Chondrocyte (in vitro differentiated cells): ENCODE measurements around the gene ZC3H12C. TPM values are rescaled to one million over a fixed set of nuclear protein-coding genes. Genes with fewer than 3 reads are reported as not detected.

Experiments
- DNase-seq: peaks from one replicate; pipeline ENCODE4 v3.0.0; 2021; ENCODE audit warnings: mixed read lengths, low spot score
- H3K27ac Mint-ChIP-seq: one replicate; pipeline ENCODE4 v1.8.0; 2021; ENCODE audit warnings: mild to moderate bottlenecking, moderate library complexity, mixed read lengths; ENCODE audit not compliant: unreplicated experiment
- H3K27me3 Mint-ChIP-seq: 2 replicates; pipeline ENCODE4 v1.8.0; 2021; ENCODE audit warnings: low read depth, mixed read lengths
- H3K36me3 Mint-ChIP-seq: 2 replicates; pipeline ENCODE4 v1.8.0; 2021; ENCODE audit warnings: low read depth, mixed read lengths
- H3K4me1 Mint-ChIP-seq: 2 replicates; pipeline ENCODE4 v1.8.0; 2021; ENCODE audit warnings: low read depth, mild to moderate bottlenecking, mixed read lengths
- H3K4me3 Mint-ChIP-seq: one replicate; pipeline ENCODE4 v1.8.0; 2021; ENCODE audit warnings: mild to moderate bottlenecking, moderate library complexity, mixed read lengths; ENCODE audit not compliant: unreplicated experiment
- H3K9me3 Mint-ChIP-seq: 2 replicates; pipeline ENCODE4 v1.8.0; 2021; ENCODE audit warnings: low read depth, mixed read lengths
- total RNA-seq: library from RNA; stranded (reverse); gene quantifications from 3 replicates; pipeline ENCODE4 v1.2.1, GENCODE V29; 2021
- TF ChIP-seq, protein P1 (sequence below): fragments of 200-600 bp; sonication (generic); IDR thresholded peaks from 2 replicates; pipeline ENCODE4 v1.5.0; 2021; ENCODE audit warnings: antibody characterized with exemption, mild to moderate bottlenecking, moderate library complexity

Gene ZC3H12C
- total RNA-seq, 1 donor from 2014 or later = 10.1 TPM

DNA sequence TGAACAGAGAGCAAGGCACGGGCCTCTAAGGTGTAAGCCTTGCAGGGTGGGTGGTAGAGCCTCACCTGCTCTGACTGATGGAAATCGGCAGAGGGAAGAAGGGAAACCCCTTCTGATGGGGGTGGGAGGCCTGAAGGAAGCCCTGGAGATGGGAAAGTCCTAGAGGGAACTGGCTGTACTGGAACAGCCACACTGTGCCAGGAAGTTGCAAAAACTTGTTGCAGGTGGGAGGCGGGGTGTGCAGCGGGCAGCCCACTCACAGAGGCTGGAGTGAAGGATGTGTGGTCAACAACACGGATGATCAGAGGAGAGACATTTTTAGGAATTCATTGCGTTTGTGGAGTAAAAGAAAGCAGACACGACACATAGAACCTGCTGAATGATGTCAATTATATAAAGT, 91.3 kb downstream of the ZC3H12C start:
- no peaks in the 10 kb centered on the region for H3K9me3 Mint-ChIP-seq
- peaks cover 20% of the 10 kb centered on the region for H3K4me1 Mint-ChIP-seq
- H3K27ac Mint-ChIP-seq = no peak overlapping the region
- no peaks in the 10 kb centered on the region for H3K27me3 Mint-ChIP-seq
- no peaks in the 10 kb centered on the region for H3K36me3 Mint-ChIP-seq
- H3K4me3 Mint-ChIP-seq = no peak overlapping the region
- TF ChIP-seq, protein P1, sequence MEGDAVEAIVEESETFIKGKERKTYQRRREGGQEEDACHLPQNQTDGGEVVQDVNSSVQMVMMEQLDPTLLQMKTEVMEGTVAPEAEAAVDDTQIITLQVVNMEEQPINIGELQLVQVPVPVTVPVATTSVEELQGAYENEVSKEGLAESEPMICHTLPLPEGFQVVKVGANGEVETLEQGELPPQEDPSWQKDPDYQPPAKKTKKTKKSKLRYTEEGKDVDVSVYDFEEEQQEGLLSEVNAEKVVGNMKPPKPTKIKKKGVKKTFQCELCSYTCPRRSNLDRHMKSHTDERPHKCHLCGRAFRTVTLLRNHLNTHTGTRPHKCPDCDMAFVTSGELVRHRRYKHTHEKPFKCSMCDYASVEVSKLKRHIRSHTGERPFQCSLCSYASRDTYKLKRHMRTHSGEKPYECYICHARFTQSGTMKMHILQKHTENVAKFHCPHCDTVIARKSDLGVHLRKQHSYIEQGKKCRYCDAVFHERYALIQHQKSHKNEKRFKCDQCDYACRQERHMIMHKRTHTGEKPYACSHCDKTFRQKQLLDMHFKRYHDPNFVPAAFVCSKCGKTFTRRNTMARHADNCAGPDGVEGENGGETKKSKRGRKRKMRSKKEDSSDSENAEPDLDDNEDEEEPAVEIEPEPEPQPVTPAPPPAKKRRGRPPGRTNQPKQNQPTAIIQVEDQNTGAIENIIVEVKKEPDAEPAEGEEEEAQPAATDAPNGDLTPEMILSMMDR = no peak
- no peak for DNase-seq

DNA sequence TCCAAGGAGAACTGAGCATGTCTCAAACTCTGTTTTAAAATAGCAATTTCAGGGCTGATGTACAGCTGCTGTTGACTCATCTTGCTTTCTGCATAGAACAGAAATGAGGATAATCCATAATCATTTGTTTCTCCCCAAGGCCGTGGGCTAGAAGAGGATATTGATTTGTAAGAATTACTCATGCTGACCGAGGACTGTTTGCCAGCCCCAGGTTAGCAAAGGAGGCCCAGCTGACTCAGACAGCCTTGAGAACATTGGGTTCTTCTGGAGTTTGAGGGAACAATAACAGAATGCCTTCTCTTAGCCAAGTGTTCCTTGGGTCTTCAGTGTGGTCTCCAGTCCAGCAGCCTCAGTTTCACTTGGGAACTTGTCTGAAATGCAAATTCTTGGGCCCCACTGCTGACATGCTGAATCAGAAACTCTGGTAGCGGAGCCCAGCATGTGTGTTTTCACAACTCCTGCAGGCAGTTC, 92.0 kb downstream of the ZC3H12C start:
- peaks cover 20% of the 10 kb centered on the region for H3K4me1 Mint-ChIP-seq
- no peaks in the 10 kb centered on the region for H3K9me3 Mint-ChIP-seq
- TF ChIP-seq, protein P1 = no peak
- no peaks in the 10 kb centered on the region for H3K36me3 Mint-ChIP-seq
- peak overlapping the region; percentile 36 for H3K27ac Mint-ChIP-seq
- peak overlapping the region; percentile 22 for H3K4me3 Mint-ChIP-seq
- DNase-seq = no peak
- H3K27me3 Mint-ChIP-seq = no peaks in the 10 kb centered on the region

DNA sequence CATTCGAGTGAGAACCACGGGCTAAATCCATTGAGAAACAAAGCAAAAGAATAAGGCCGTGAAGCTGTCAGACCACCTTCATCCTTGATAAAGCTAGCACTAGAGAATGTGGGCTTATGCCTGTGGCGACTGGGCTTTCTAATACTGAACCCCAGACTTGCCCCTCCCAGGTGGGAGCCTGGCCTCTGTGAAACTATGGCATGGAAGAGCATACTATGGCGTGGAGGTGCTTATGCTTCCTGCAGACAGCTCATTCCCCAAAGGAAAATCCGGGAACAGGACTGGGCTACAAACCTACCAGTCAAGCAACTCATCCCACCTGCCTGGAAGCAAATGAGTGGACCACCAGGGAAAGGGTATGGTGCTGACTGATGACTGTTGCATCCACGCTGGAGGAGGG, 92.4 kb downstream of the ZC3H12C start:
- peaks cover 3% of the 10 kb centered on the region for H3K36me3 Mint-ChIP-seq
- TF ChIP-seq, protein P1 = no peak
- H3K27ac Mint-ChIP-seq = peak overlapping the region; percentile 36
- no peaks in the 10 kb centered on the region for H3K9me3 Mint-ChIP-seq
- no peak overlapping the region for H3K4me3 Mint-ChIP-seq
- H3K27me3 Mint-ChIP-seq = no peaks in the 10 kb centered on the region
- peaks cover 20% of the 10 kb centered on the region for H3K4me1 Mint-ChIP-seq
- DNase-seq = no peak

DNA sequence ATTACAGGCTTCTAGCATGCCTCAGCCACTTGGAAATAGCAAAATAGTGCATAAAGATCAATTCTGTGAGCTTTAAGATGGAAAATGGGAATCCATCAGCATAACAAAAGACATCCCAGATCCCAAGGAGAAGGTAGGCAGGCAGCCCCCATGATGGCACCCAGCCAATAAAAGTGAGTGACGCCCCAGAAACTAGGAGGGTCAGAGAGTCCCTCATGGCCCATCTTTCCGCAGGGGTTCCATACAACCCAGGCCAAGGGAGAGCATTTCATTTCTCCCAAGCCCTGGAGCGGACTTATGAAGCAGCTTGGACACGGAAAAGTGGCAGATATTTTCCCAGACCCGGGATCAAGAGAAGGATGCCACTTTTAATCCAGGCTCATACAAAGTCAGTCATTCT, 93.3 kb downstream of the ZC3H12C start:
- no peak for DNase-seq
- Mint-ChIP-seq H3K36me3 (peaks cover 8% of the 10 kb centered on the region), H3K27ac (no peak overlapping the region), H3K4me3 (no peak overlapping the region), H3K9me3 (no peaks in the 10 kb centered on the region), H3K27me3 (no peaks in the 10 kb centered on the region), H3K4me1 (peaks cover 20% of the 10 kb centered on the region)
- TF ChIP-seq, protein P1 = no peak

DNA sequence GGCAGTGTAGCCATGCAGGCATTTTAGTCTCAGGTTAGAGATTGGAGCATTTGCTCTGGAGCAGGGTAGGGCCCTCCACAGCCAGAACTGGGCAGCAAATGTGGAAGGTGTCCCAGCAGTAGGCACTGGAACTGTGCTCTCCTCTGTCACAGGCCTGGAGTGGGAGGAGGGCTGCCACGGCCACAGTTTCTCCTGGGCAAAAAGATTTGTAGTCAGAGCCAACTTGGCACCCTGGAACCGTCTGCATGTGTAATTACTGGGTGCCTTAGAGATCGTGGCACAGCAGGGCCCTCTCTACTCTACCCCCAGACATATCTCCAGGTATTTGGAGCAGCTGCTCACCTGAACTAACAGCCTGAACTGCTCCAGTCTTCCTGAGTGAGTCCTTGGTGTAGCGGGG, 93.7 kb downstream of the ZC3H12C start:
- Mint-ChIP-seq H3K9me3 (peaks cover 2% of the 10 kb centered on the region), H3K4me1 (peaks cover 20% of the 10 kb centered on the region), H3K27ac (no peak overlapping the region), H3K36me3 (peaks cover 9% of the 10 kb centered on the region), H3K27me3 (no peaks in the 10 kb centered on the region), H3K4me3 (no peak overlapping the region)
- no peak for DNase-seq
- TF ChIP-seq, protein P1 = no peak
